ENCODE results near the gene CBX5. TPM values are rescaled to one million over a fixed set of nuclear protein-coding genes. Genes with fewer than 3 reads are reported as not detected.

The CBX5 gene
- total and polyA plus RNA-seq, 2 of the 8 experiments (the other 6 are each of a cell fraction or from before 2014, with no cell fraction given), result 62.4 to 231 TPM

GRCh38 chr12:54259194-54260011, 20.5 kb downstream of the CBX5 start (continued):
- TF ChIP-seq FOSL1 (IDR thresholded peaks at IDR 0.05; ENCODE audit: insufficient read depth, low read depth, low read length) (no peak), CTCF (IDR thresholded peaks at IDR 0.05; ENCODE audit: control extremely low read depth in 1 of 3, insufficient read depth in 1 of 3, low read depth in 1 of 3, low read length in 3 of 3) (no peak), SP4 (IDR thresholded peaks at IDR 0.05; ENCODE audit: low read length) (0 out of 2 replicates have a peak, but pooled peaks have one; percentile 27), RBBP5 (IDR thresholded peaks at IDR 0.05; ENCODE audit: borderline replicate concordance, low read depth, low read length) (peak; percentile 99), CHD2 (IDR thresholded peaks at IDR 0.05; ENCODE audit: low read length) (peak; percentile 65), CHD7 (IDR thresholded peaks at IDR 0.05; ENCODE audit: insufficient replicate concordance, low read length) (peak; percentile 89), GABPA (IDR thresholded peaks at IDR 0.05; ENCODE audit: borderline replicate concordance, insufficient read depth, low read length) (no peak)
